OCI-LY3 (cell line): ENCODE data around the gene DNAH11.

Experiments used
- H2AFZ ChIP-seq: fragments of 200-600, 300-600 bp; shearing (Covaris generic); 2 replicates; pipeline ENCODE4 v1.6.0; 2014; ENCODE audit warnings: antibody characterized with exemption, low read depth, low read length
- H3K27ac ChIP-seq: fragments of 200-600, 300-600 bp; sonication (generic); 2 replicates; pipeline ENCODE4 v1.5.1; 2014; ENCODE audit warnings: mild to moderate bottlenecking, low read length, moderate library complexity, mixed read lengths
- H3K27me3 ChIP-seq: fragments of 200-600, 300-600 bp; sonication (generic); 2 replicates; pipeline ENCODE4 v1.6.1; 2014; ENCODE audit warnings: low read depth, low read length, mixed read lengths
- H3K36me3 ChIP-seq: fragments of 200-600, 300-600 bp; sonication (generic); replicated peaks from 2 replicates; pipeline ENCODE3; 2014; ENCODE audit warnings: low read depth, low read length, mixed read lengths
- H3K4me1 ChIP-seq: fragments of 300-600, 200-600 bp; sonication (generic); 2 replicates; pipeline ENCODE4 v1.6.1; 2014; ENCODE audit warnings: low read length, mixed read lengths
- H3K4me2 ChIP-seq: fragments of 200-600, 300-600 bp; sonication (generic); 2 replicates; pipeline ENCODE4 v1.6.1; 2014; ENCODE audit warnings: low read length, mixed read lengths
- H3K4me3 ChIP-seq: fragments of 300-600, 200-600 bp; sonication (generic); 2 replicates; pipeline ENCODE4 v1.5.1; 2014; ENCODE audit warnings: antibody characterized with exemption, mild to moderate bottlenecking, low read length, moderate library complexity
- H3K79me2 ChIP-seq: fragments of 300-600, 200-600 bp; shearing (Covaris generic); 2 replicates; pipeline ENCODE4 v1.6.1; 2014; ENCODE audit warnings: mild to moderate bottlenecking, low read length, mixed read lengths
- H3K9ac ChIP-seq: fragments of 300-600, 200-600 bp; shearing (Covaris generic); 2 replicates; pipeline ENCODE4 v1.6.0; 2014; ENCODE audit warnings: mild to moderate bottlenecking, low read length, moderate library complexity
- H3K9me3 ChIP-seq: fragments of 200-600, 300-600 bp; shearing (Covaris generic); 2 replicates; pipeline ENCODE4 v1.6.1; 2014; ENCODE audit warnings: low read length, mixed read lengths; ENCODE audit not compliant: insufficient read depth
- H4K20me1 ChIP-seq: fragments of 200-600, 300-600 bp; sonication (generic); 2 replicates; pipeline ENCODE4 v1.6.1; 2016; ENCODE audit warnings: low read length, mixed read lengths; ENCODE audit not compliant: insufficient read depth
- EZH2phosphoT487 ChIP-seq: fragments of 200-600 bp; shearing (Covaris generic); IDR thresholded peaks from 2 replicates; pipeline ENCODE4 v1.6.1; 2018; ENCODE audit warnings: antibody characterized with exemption, mixed run types, low read depth
- TF ChIP-seq, protein P1 (sequence below): fragments of 200-600, 300-600 bp; sonication (generic); IDR thresholded peaks from 2 replicates; pipeline ENCODE4 v1.5.1; 2014; ENCODE audit warnings: antibody characterized with exemption, low read length, low read depth

The DNAH11 gene

DNA sequence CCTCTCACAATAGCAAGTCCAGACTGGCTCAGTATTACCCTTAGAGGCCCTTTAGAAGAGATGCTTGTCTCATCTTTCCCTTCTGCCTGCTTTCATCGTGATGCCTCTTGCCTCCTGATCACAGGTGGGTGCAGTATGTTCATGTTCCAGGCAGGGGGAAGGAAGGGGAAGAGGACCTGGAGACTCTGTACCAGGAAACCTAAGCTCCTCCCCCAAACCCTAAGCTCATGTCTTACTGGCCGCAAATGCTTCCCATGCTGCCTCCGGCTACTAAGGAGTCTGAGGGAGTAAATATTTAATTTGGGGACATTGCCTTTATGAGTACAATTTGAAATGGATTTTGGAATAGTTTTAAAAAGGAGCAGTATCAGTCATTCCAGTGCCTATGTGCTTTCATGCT lies 210.2 kb downstream of the DNAH11 start:
- H3K4me3 ChIP-seq, result no peak overlapping the region
- no peak overlapping the region for H2AFZ ChIP-seq
- no peaks in the 10 kb centered on the region for H3K27me3 ChIP-seq
- H3K4me1 ChIP-seq, result no peaks in the 10 kb centered on the region
- no peaks in the 10 kb centered on the region for H4K20me1 ChIP-seq
- H3K9me3 ChIP-seq, result no peaks in the 10 kb centered on the region
- H3K79me2 ChIP-seq, result no peaks in the 10 kb centered on the region
- TF ChIP-seq, protein P1, sequence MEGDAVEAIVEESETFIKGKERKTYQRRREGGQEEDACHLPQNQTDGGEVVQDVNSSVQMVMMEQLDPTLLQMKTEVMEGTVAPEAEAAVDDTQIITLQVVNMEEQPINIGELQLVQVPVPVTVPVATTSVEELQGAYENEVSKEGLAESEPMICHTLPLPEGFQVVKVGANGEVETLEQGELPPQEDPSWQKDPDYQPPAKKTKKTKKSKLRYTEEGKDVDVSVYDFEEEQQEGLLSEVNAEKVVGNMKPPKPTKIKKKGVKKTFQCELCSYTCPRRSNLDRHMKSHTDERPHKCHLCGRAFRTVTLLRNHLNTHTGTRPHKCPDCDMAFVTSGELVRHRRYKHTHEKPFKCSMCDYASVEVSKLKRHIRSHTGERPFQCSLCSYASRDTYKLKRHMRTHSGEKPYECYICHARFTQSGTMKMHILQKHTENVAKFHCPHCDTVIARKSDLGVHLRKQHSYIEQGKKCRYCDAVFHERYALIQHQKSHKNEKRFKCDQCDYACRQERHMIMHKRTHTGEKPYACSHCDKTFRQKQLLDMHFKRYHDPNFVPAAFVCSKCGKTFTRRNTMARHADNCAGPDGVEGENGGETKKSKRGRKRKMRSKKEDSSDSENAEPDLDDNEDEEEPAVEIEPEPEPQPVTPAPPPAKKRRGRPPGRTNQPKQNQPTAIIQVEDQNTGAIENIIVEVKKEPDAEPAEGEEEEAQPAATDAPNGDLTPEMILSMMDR, result no peak
- TF ChIP-seq EZH2phosphoT487, result no peak
- no peaks in the 10 kb centered on the region for H3K36me3 ChIP-seq
- no peak overlapping the region for H3K9ac ChIP-seq
- no peak overlapping the region for H3K4me2 ChIP-seq
- H3K27ac ChIP-seq, result no peak overlapping the region

DNA sequence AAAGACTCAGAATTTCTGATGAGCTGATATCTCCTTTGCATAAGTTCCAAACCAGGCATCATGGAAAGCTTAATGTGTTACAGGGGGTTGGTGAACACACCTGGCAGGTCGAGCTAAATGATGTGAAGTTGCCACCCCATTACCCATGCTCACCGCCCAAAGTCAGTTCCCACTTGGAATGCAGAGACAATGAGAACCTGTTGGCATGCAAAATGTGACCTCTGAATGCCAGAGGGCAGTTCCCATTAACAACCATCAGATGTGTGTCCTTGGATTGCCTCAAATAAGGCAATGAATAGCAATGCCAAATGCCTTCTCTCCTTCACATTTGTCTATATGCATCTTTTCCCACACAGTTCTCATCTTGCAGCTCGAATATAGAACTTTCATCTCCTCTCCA lies 212.1 kb downstream of the DNAH11 start:
- no peaks in the 10 kb centered on the region for H3K4me1 ChIP-seq
- no peaks in the 10 kb centered on the region for H4K20me1 ChIP-seq
- no peak overlapping the region for H3K4me3 ChIP-seq
- H3K27ac ChIP-seq, result no peak overlapping the region
- H3K79me2 ChIP-seq, result no peaks in the 10 kb centered on the region
- no peaks in the 10 kb centered on the region for H3K36me3 ChIP-seq
- H3K9me3 ChIP-seq, result no peaks in the 10 kb centered on the region
- H2AFZ ChIP-seq, result no peak overlapping the region
- no peak overlapping the region for H3K9ac ChIP-seq
- peaks cover 4% of the 10 kb centered on the region; the same call in 1 of the 2 replicates for H3K27me3 ChIP-seq
- no peak for TF ChIP-seq EZH2phosphoT487
- TF ChIP-seq, protein P1, result no peak
- H3K4me2 ChIP-seq, result no peak overlapping the region

DNA sequence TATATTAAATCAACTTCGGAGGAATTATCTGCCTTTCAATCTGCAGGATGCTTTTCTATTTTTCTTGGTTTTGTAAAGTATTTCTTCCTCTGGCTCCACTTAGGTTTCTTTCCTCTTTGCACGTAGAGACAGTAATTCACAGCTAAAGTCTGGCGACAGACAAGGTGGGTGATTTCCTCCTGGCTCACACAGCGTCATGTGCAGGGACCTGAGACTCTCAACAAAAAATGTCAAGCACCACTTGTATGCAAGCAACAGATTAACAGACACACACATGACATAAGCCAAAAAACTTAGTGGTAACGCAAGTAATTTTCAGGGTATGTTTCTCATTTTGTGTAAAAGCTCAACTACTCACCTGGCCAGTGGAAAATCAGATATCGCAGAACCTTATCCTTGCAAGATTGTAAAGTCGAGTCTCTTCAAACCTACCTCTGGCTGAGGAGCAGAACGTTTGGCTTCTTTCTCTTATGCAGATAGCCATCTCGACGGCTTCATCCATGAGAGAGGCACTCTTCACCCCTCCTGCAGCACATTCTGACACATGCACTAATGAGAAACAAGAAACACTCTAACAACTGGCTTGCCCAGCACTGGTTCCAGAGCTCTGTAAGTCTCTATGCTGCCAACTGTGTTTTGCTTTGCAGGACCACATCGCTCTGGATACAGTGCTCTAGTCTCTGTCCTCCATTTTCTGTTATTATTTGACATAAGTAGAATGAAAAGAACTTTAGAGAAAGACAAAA lies 214.9 kb downstream of the DNAH11 start:
- peaks cover 4% of the 10 kb centered on the region; the same call in 1 of the 2 replicates for H3K27me3 ChIP-seq
- H3K4me3 ChIP-seq, result no peak overlapping the region
- H3K36me3 ChIP-seq, result no peaks in the 10 kb centered on the region
- no peaks in the 10 kb centered on the region for H3K4me1 ChIP-seq
- H3K79me2 ChIP-seq, result no peaks in the 10 kb centered on the region
- no peaks in the 10 kb centered on the region for H4K20me1 ChIP-seq
- TF ChIP-seq, protein P1, result no peak
- no peak for TF ChIP-seq EZH2phosphoT487
- H3K27ac ChIP-seq, result no peak overlapping the region
- H3K9ac ChIP-seq, result no peak overlapping the region
- H3K9me3 ChIP-seq, result no peaks in the 10 kb centered on the region
- H3K4me2 ChIP-seq, result no peak overlapping the region
- H2AFZ ChIP-seq, result no peak overlapping the region

DNA sequence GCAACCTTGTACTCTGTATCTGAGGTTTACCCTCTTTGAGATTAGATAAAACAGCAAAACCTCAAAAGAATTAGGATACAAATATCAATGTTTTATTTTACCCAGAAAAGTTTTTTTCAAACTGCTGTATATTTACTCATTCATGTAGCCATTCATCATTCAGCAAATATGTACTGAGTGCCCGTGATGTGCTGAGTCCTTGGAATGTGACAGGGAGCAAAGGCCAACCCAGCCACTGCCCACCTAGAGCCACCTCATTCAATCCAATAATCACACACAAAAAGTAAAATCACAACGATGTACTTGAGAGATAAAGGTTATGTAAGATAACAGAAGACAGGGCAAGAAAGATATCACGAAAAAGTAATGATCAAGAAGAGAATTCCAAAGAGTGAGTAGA lies 215.4 kb downstream of the DNAH11 start:
- H3K27ac ChIP-seq, result no peak overlapping the region
- no peaks in the 10 kb centered on the region for H3K36me3 ChIP-seq
- no peaks in the 10 kb centered on the region for H3K79me2 ChIP-seq

More for the DNA sequence above, 215.4 kb downstream of the DNAH11 start:
- Histone ChIP-seq H3K27me3 (peaks cover 4% of the 10 kb centered on the region; the same call in 1 of the 2 replicates), H3K4me2 (no peak overlapping the region), H3K9ac (no peak overlapping the region), H3K9me3 (no peaks in the 10 kb centered on the region), H4K20me1 (no peaks in the 10 kb centered on the region), H3K4me3 (no peak overlapping the region), H3K4me1 (no peaks in the 10 kb centered on the region), H2AFZ (no peak overlapping the region)
- TF ChIP-seq EZH2phosphoT487, result no peak
- TF ChIP-seq, protein P1, result no peak
